K562 (cell line): Measurements from ENCODE around the gene GPR180. TPM values are rescaled to one million over a fixed set of nuclear protein-coding genes. Genes with fewer than 3 reads are reported as not detected.

Source experiments
- CBX2 ChIP-seq: fragments of 200-600 bp; sonication (generic); IDR thresholded peaks from one replicate; pipeline ENCODE4 v1.6.1; 2012; ENCODE audit warnings: mild to moderate bottlenecking, low read length, inconsistent platforms; ENCODE audit not compliant: insufficient read depth, poor library complexity, severe bottlenecking
- DPF2 ChIP-seq: fragments of 450-650 bp; IDR thresholded peaks from 2 replicates; pipeline ENCODE4 v1.6.1; 2016
- EP400 ChIP-seq: fragments of 450-650 bp; IDR thresholded peaks from 2 replicates; pipeline ENCODE4 v1.6.1; 2017; ENCODE audit warnings: antibody characterized with exemption, mild to moderate bottlenecking, moderate library complexity
- ETV1 ChIP-seq: fragments of 450-650 bp; conservative IDR thresholded peaks from 2 replicates; pipeline ENCODE4 v1.6.1; 2016; ENCODE audit warnings: missing genetic modification characterization, control low read depth, low read depth, missing compliant biosample characterization
- MXI1 ChIP-seq: IDR thresholded peaks from 2 replicates; pipeline ENCODE4 v1.6.1; 2011; ENCODE audit warnings: low read depth, mild to moderate bottlenecking, improper control_type of control experiment, low read length
- PHB2 ChIP-seq: fragments of 450-650 bp; IDR thresholded peaks from 2 replicates; pipeline ENCODE4 v1.6.1; 2017; ENCODE audit warnings: low read depth
- SAFB2 ChIP-seq: fragments of 200-400 bp; formaldehyde crosslinking; IDR thresholded peaks from 2 replicates; pipeline ENCODE4 v1.6.1; 2018; ENCODE audit warnings: borderline replicate concordance, low read length, low read depth, moderate library complexity; ENCODE audit not compliant: severe bottlenecking
- XRCC5 ChIP-seq: fragments of 200-400 bp; formaldehyde crosslinking; IDR thresholded peaks from 2 replicates; pipeline ENCODE4 v1.6.1; 2017; ENCODE audit warnings: low read depth, mild to moderate bottlenecking, low read length
- ZEB2 ChIP-seq: fragments of 450-650 bp; IDR thresholded peaks from 2 replicates; pipeline ENCODE4 v1.6.1; 2016
- ZNF146 ChIP-seq: IDR thresholded peaks from one replicate; pipeline ENCODE4 v1.6.1; 2018; ENCODE audit warnings: missing compliant biosample characterization; ENCODE audit not compliant: unreplicated experiment
- ZNF197 ChIP-seq: fragments of 200-800 bp; sonication (Bioruptor generic); IDR thresholded peaks from 2 replicates; pipeline ENCODE4 v1.6.1; 2016; ENCODE audit warnings: low read depth, missing genetic modification characterization, missing compliant biosample characterization
- ZNF589 ChIP-seq: fragments of 200-800 bp; sonication (Bioruptor generic); IDR thresholded peaks from 2 replicates; pipeline ENCODE4 v1.6.1; 2016; ENCODE audit warnings: low read depth, missing genetic modification characterization, missing compliant biosample characterization
- polyA plus RNA-seq, 8 experiments: library from polyadenylated mRNA; depleted of rRNA in 4 of 8; stranded (reverse) in 5 of 8; unstranded in 3 of 8; fragments of >200 nt; fragmentation: Nextera tagmentation in 2 of 8; fragmentation: Illumina TruSeq in 1 of 8; extraction: Ambion mirVana in 2 of 8; extraction: Trizol in 1 of 8; gene quantifications; 2 replicates each; pipeline versions ENCODE4 v1.2.1 to v1.2.3, GENCODE V29; 2011 to 2014; ENCODE audit warnings: inconsistent platforms in 1 of 8, missing spikeins in 1 of 8
- total RNA-seq, 7 experiments: library from RNA; depleted of rRNA in 6 of 7; stranded (reverse); fragments of >200 nt in 6 of 7; fragmentation: Illumina TruSeq in 2 of 7; extraction: Trizol in 2 of 7; gene quantifications; 2 replicates each; pipeline versions ENCODE4 v1.2.1 to v1.2.3, GENCODE V29; 2011 to 2021; ENCODE audit warnings: low replicate concordance in 1 of 7
- TF ChIP-seq, protein P1 (sequence below): fragments of 450-650 bp; formaldehyde crosslinking; IDR thresholded peaks from 2 replicates; pipeline ENCODE4 v1.4.0; 2022; ENCODE audit warnings: mild to moderate bottlenecking, moderate library complexity
- TF ChIP-seq, protein P2 (sequence below): sonication (generic); formaldehyde crosslinking; IDR thresholded peaks from 2 replicates; pipeline ENCODE4 v1.8.1; 2023; ENCODE audit warnings: mild to moderate bottlenecking, missing genetic modification reagents
- TF ChIP-seq, protein P3 (sequence below), 2 experiments: fragments of 450-650 bp in 1 of 2; IDR thresholded peaks; 2 replicates each; pipeline ENCODE4 v1.6.1; 2011 to 2017; ENCODE audit warnings: low read depth in 2 of 2, antibody characterized with exemption in 1 of 2, borderline replicate concordance in 1 of 2, low read length in 1 of 2, mild to moderate bottlenecking in 1 of 2, mixed read lengths in 1 of 2; ENCODE audit not compliant: control insufficient read depth in 1 of 2
- TF ChIP-seq, protein P4 (sequence below), 2 experiments: fragments of 450-650 bp; conservative IDR thresholded peaks; 2 replicates each; pipeline ENCODE4 v1.6.1; 2017; ENCODE audit warnings: mild to moderate bottlenecking in 2 of 2, moderate library complexity in 2 of 2

The GPR180 gene
- total and polyA plus RNA-seq, 9 of the 15 experiments (the other 6 are each of a cell fraction or from before 2014, with no cell fraction given) = 0.77 to 4.1 (median 1.8) TPM

DNA sequence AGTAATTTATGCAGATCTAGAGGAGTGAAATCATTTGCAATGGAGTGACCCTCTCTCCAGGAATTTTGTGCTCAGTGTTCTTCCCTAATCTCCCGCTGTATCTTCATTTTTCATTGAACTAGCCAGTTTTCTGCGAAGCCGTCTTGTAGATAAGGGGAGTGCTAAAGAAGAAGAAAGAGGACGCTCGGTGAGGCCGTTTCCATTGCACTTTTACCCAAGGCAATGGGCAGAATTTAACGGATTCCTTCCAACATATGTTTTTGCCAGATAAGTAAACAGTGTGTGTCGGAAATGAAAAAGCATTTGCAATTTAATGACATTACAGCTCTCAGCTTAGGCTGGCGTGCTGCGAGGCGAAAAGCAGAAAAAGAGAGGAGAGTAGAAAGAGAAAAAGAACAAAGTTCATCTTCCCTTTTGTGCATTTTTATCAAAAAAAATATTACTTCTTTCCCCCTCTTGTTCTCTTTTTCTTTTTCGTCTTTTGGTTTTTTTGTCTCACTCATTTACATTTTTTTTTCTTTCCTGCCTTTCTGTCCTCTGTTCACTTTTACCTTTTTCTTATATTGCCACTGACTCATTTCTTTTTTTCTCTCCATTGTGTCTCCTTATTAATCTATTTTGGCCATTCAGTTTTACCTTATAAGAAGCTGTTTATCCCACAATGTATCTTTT, 60.8 kb downstream of the GPR180 start (continued):
- TF ChIP-seq ZNF589 (CRISPR knock-in tag) (no peak), XRCC5 (no peak), ZNF197 (CRISPR knock-in tag) (no peak), SAFB2 (no peak), DPF2 (peak; percentile 95), MXI1 (no peak), ETV1 (0 out of 2 replicates have a peak, but pooled peaks have one; percentile 20), CBX2 (no peak), ZEB2 (peak; percentile 50; the same call in 1 of the 2 replicates), ZNF146 (CRISPR knock-in tag) (no peak), PHB2 (no peak), EP400 (peak; percentile 46; the same call in 1 of the 2 replicates)
- TF ChIP-seq, protein P1, sequence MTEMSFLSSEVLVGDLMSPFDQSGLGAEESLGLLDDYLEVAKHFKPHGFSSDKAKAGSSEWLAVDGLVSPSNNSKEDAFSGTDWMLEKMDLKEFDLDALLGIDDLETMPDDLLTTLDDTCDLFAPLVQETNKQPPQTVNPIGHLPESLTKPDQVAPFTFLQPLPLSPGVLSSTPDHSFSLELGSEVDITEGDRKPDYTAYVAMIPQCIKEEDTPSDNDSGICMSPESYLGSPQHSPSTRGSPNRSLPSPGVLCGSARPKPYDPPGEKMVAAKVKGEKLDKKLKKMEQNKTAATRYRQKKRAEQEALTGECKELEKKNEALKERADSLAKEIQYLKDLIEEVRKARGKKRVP (CRISPR knock-in tag) = no peak
- TF ChIP-seq, protein P2, sequence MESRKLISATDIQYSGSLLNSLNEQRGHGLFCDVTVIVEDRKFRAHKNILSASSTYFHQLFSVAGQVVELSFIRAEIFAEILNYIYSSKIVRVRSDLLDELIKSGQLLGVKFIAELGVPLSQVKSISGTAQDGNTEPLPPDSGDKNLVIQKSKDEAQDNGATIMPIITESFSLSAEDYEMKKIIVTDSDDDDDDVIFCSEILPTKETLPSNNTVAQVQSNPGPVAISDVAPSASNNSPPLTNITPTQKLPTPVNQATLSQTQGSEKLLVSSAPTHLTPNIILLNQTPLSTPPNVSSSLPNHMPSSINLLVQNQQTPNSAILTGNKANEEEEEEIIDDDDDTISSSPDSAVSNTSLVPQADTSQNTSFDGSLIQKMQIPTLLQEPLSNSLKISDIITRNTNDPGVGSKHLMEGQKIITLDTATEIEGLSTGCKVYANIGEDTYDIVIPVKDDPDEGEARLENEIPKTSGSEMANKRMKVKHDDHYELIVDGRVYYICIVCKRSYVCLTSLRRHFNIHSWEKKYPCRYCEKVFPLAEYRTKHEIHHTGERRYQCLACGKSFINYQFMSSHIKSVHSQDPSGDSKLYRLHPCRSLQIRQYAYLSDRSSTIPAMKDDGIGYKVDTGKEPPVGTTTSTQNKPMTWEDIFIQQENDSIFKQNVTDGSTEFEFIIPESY (CRISPR knock-in tag) = no peak
- TF ChIP-seq, protein P3, sequence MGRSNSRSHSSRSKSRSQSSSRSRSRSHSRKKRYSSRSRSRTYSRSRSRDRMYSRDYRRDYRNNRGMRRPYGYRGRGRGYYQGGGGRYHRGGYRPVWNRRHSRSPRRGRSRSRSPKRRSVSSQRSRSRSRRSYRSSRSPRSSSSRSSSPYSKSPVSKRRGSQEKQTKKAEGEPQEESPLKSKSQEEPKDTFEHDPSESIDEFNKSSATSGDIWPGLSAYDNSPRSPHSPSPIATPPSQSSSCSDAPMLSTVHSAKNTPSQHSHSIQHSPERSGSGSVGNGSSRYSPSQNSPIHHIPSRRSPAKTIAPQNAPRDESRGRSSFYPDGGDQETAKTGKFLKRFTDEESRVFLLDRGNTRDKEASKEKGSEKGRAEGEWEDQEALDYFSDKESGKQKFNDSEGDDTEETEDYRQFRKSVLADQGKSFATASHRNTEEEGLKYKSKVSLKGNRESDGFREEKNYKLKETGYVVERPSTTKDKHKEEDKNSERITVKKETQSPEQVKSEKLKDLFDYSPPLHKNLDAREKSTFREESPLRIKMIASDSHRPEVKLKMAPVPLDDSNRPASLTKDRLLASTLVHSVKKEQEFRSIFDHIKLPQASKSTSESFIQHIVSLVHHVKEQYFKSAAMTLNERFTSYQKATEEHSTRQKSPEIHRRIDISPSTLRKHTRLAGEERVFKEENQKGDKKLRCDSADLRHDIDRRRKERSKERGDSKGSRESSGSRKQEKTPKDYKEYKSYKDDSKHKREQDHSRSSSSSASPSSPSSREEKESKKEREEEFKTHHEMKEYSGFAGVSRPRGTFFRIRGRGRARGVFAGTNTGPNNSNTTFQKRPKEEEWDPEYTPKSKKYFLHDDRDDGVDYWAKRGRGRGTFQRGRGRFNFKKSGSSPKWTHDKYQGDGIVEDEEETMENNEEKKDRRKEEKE (IDR thresholded peaks at IDR 0.05; ENCODE audit: borderline replicate concordance in 1 of 2, control insufficient read depth in 1 of 2, low read depth in 2 of 2, low read length in 1 of 2) = no peak
- TF ChIP-seq, protein P4, sequence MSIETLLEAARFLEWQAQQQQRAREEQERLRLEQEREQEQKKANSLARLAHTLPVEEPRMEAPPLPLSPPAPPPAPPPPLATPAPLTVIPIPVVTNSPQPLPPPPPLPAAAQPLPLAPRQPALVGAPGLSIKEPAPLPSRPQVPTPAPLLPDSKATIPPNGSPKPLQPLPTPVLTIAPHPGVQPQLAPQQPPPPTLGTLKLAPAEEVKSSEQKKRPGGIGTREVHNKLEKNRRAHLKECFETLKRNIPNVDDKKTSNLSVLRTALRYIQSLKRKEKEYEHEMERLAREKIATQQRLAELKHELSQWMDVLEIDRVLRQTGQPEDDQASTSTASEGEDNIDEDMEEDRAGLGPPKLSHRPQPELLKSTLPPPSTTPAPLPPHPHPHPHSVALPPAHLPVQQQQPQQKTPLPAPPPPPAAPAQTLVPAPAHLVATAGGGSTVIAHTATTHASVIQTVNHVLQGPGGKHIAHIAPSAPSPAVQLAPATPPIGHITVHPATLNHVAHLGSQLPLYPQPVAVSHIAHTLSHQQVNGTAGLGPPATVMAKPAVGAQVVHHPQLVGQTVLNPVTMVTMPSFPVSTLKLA (conservative IDR thresholded peaks at IDR 0.05) = peak in 1 of 2 experiments; percentile 48; a peak in 2 of 4 replicates
